Heart left ventricle (tissue), 16 donors: ENCODE results near the gene SF3B2. TPM values are rescaled to one million over a fixed set of nuclear protein-coding genes. Genes with fewer than 3 reads are reported as not detected.

Experiments used
- ATAC-seq, 4 donors: fragments of 200-7000 bp; cut with Tn5 transposase; one replicate each; pipeline ENCODE4 v1.9.1; 2020 to 2022; ENCODE audit warnings: moderate library complexity in 4 of 4, mild to moderate bottlenecking in 3 of 4, moderate number of reproducible peaks in 1 of 4
- DNase-seq, 5 donors: peaks; one replicate each; pipeline ENCODE4 v3.0.0-alpha.2; 2020
- H3K27ac ChIP-seq, 12 donors: fragments of 200-600 bp; sonication (generic) in 4 of 12; one replicate each; pipeline versions ENCODE4 v1.5.0 to v1.8.0; 2016 to 2022; ENCODE audit warnings: mild to moderate bottlenecking in 2 of 12
- H3K27me3 ChIP-seq, 9 donors: fragments of 200-600 bp; sonication (generic) in 2 of 9; one replicate each; pipeline versions ENCODE4 v1.5.1 to v1.8.0; 2016 to 2022; ENCODE audit warnings: mild to moderate bottlenecking in 3 of 9
- H3K36me3 ChIP-seq, 9 donors: fragments of 200-600 bp; sonication (generic) in 2 of 9; one replicate each; pipeline versions ENCODE4 v1.5.0 to v1.8.0; 2018 to 2022; ENCODE audit warnings: mild to moderate bottlenecking in 2 of 9
- H3K4me1 ChIP-seq, 12 donors: fragments of 200-600 bp; sonication (generic) in 4 of 12; one replicate each; pipeline versions ENCODE4 v1.5.0 to v1.8.0; 2016 to 2022; ENCODE audit warnings: mild to moderate bottlenecking in 3 of 12
- H3K4me3 ChIP-seq, 12 donors: fragments of 200-600 bp; sonication (generic) in 4 of 12; one replicate each; pipeline versions ENCODE4 v1.5.0 to v1.8.0; 2017 to 2022; ENCODE audit warnings: mild to moderate bottlenecking in 9 of 12, moderate library complexity in 4 of 12
- H3K9me3 ChIP-seq, 12 donors: fragments of 200-600 bp; sonication (generic) in 4 of 12; one replicate each; pipeline versions ENCODE4 v1.5.0 to v1.8.0; 2016 to 2022; ENCODE audit warnings: mild to moderate bottlenecking in 1 of 12
- CTCF ChIP-seq, 12 donors: fragments of 200-600 bp; sonication (generic) in 4 of 12; IDR thresholded peaks; one replicate each; pipeline versions ENCODE4 v1.5.0 to v1.8.0; 2018 to 2022; ENCODE audit warnings: antibody characterized with exemption in 12 of 12, mild to moderate bottlenecking in 5 of 12
- POLR2A ChIP-seq, 2 donors: fragments of 450-650 bp; IDR thresholded peaks; one replicate each; pipeline ENCODE4 v1.6.1; 2017; ENCODE audit warnings: antibody characterized with exemption in 2 of 2, mild to moderate bottlenecking in 2 of 2, moderate library complexity in 2 of 2
- WGBS, 4 donors: extraction: QIAGEN DNeasy Blood & Tissue Kit in 2 of 4; methylation state at CpG; one replicate each; pipeline versions ENCODE4 v1.1.5 to v1.1.7; 2013 to 2018; 5-methylcytosine and 5-hydroxymethylcytosine counted together
- intact Hi-C, 10 donors: fragments of 100-400 bp; cut with DNase I; formaldehyde crosslinking; loops; one replicate each; pipeline versions ENCODE4 v1.11.1 to v1.14.2; 2022
- polyA plus RNA-seq, 2 donors: library from polyadenylated mRNA; stranded (reverse); fragments of 200-250 nt; gene quantifications; one replicate each; pipeline ENCODE4 v1.2.3, GENCODE V29; 2013
- total RNA-seq, 9 donors: library from RNA; depleted of rRNA in 2 of 9; stranded (reverse); fragments of >200 nt in 2 of 9; fragmentation: NEBNext Ultra II Directional in 3 of 9; extraction: Animal tissue kit (Norgen Biotek cat#: 25700) in 3 of 9; gene quantifications; one replicate each; pipeline versions ENCODE4 v1.1.0 to v1.2.4, GENCODE V29; 2016 to 2023
- donor health status: ischemic (EF 13 %, LVEDD 7.1; RV severe dilation, severe dysfunction).
- donor health status: healthy with polysubstance abuse.
- donor health status: DM: no; HTN: yes; CAD: no.
- donor health status: DM: no; HTN: no; CAD: no.
- donor health status: ischemic (EF 25% LVEDD 6.9; RV normal size, moderate dysfunction).
- donor health status: ischemic (EF 25% LVEDD 5.7; RV mildly dilated, moderate dysfunction).
- donor health status: healthy.
- donor health status: DM: yes; HTN: yes; CAD: no.
- donor health status: ischemic (EF 35%, LVEDD 5.7; RV mildly dilated, moderate dysfunction).
- donor health status: nonischemic (EF 11% LVEDD 7.7; RV severe dilation, severe dysfunction).
- donor health status: DM: yes; HTN: yes; CAD: no.
- donor health status: PGD.
- donor health status: ischemic (EF 29% LVEDD 5.4; RV normal size, mild dysfunction).
- donor health status: nonischemic (EF 23%, LVEDD 6.1; RV moderate dilation, normal function).

The SF3B2 gene
- total and polyA plus RNA-seq, 11 donors: 43.5 to 106 (median 79.6) TPM

GRCh38 chr11:66104057-66104638 is 52.0 kb downstream of the SF3B2 start:
- Histone ChIP-seq H3K36me3 (peaks cover 0 to 7% (median 0%) of the 10 kb centered on the region in 9 donors), H3K4me1 (peaks cover 0 to 77% (median 24%) of the 10 kb centered on the region in 12 donors), H3K9me3 (no peaks in the 10 kb centered on the region), H3K27ac (no peak overlapping the region), H3K4me3 (no peak overlapping the region), H3K27me3 (no peaks in the 10 kb centered on the region)
- ATAC-seq (no peak), DNase-seq (no peak)
- WGBS, 4 donors: 90 to 93% (median 92%) methylated on average over 4 of the region's 4 CpGs
- intact Hi-C loops: no loop called here
- TF ChIP-seq POLR2A (IDR thresholded peaks at IDR 0.05) (no peak), CTCF (IDR thresholded peaks at IDR 0.05) (no peak)

- intact Hi-C loops: no loop called here
- WGBS, 4 donors: 76 to 81% (median 79%) methylated on average over 4 of the region's 4 CpGs
- TF ChIP-seq POLR2A (IDR thresholded peaks at IDR 0.05) (no peak), CTCF (IDR thresholded peaks at IDR 0.05) (no peak)
- Histone ChIP-seq H3K4me1 (peaks cover 0 to 66% (median 12%) of the 10 kb centered on the region in 12 donors), H3K9me3 (no peaks in the 10 kb centered on the region), H3K36me3 (peaks cover 0 to 7% (median 0%) of the 10 kb centered on the region in 9 donors), H3K27me3 (no peaks in the 10 kb centered on the region), H3K4me3 (no peak overlapping the region), H3K27ac (peak overlapping the region in 1 of 12 donors; percentile 14)
- no peak for DNase-seq
- ATAC-seq: peak in 1 of 4 donors; percentile 29
Measured at GRCh38 chr11:66106786-66107599, 54.8 kb downstream of the SF3B2 start.

- Histone ChIP-seq H3K27me3 (no peaks in the 10 kb centered on the region), H3K4me3 (no peak overlapping the region), H3K27ac (peak overlapping the region in 1 of 12 donors; percentile 14), H3K4me1 (peaks cover 2 to 73% (median 18%) of the 10 kb centered on the region in 12 donors), H3K36me3 (peaks cover 0 to 7% (median 0%) of the 10 kb centered on the region in 9 donors), H3K9me3 (no peaks in the 10 kb centered on the region)
- ATAC-seq (peak in 1 of 4 donors; percentile 52), DNase-seq (no peak)
- TF ChIP-seq POLR2A (IDR thresholded peaks at IDR 0.05) (no peak), CTCF (IDR thresholded peaks at IDR 0.05) (no peak)
- 82 to 85% (median 85%) methylated on average over 3 of the region's 3 CpGs for WGBS, 4 donors
- intact Hi-C loops: no loop called here
Measured at GRCh38 chr11:66107600-66108510, 55.7 kb downstream of the SF3B2 start.
